ENCODE data around the gene STK33.
"Not testable (repeated sequence)": the region's sequence is repeated elsewhere in the genome, so short reads cannot be mapped to it uniquely, and the experiment has no call there.

STK33 gene

DNA sequence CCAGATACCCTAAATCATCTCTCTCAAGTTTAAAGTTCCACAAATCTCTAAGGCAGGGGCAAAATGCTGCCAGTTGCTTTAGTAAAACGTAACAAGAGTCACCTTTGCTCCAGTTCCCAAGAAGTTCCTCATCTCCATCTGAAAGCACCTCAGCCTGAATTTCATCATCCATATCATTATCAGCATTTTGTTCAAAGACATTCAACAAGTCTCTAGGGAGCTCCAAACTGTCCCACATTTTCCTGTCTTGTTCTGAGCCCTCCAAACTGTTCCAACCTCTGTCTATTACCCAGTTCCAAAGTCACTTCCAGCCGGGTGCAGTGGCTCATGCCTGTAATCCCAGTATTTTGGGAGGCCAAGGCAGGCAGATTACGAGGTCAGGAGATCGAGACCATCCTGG, 126.7 kb downstream of the STK33 start:
- H3K36me3 ChIP-seq (ENCODE audit: control insufficient read depth, insufficient read depth, low read length); H3K4me3 ChIP-seq (ENCODE audit: insufficient read depth, low read depth, low read length, poor library complexity, severe bottlenecking); H3K4me1 ChIP-seq (ENCODE audit: control insufficient read depth, insufficient read depth, low read length, poor library complexity, severe bottlenecking); H3K9me3 ChIP-seq (ENCODE audit: control insufficient read depth, low read length); DNase-seq; H3K27me3 ChIP-seq (replicated peaks; ENCODE audit: control insufficient read depth, insufficient read depth, low read length, poor library complexity, severe bottlenecking); H3K27ac ChIP-seq (ENCODE audit: insufficient read depth, low read length, poor library complexity, severe bottlenecking): not testable (repeated sequence)

- not testable (repeated sequence) for H3K4me3 ChIP-seq (ENCODE audit: insufficient read depth, low read depth, low read length, poor library complexity, severe bottlenecking); H3K27ac ChIP-seq (ENCODE audit: insufficient read depth, low read length, poor library complexity, severe bottlenecking); H3K36me3 ChIP-seq (ENCODE audit: control insufficient read depth, insufficient read depth, low read length); H3K27me3 ChIP-seq (replicated peaks; ENCODE audit: control insufficient read depth, insufficient read depth, low read length, poor library complexity, severe bottlenecking); DNase-seq; H3K9me3 ChIP-seq (ENCODE audit: control insufficient read depth, low read length); H3K4me1 ChIP-seq (ENCODE audit: control insufficient read depth, insufficient read depth, low read length, poor library complexity, severe bottlenecking)
Observed at GRCh38 chr11:8466884-8467283, 127.1 kb downstream of the STK33 start.

DNA sequence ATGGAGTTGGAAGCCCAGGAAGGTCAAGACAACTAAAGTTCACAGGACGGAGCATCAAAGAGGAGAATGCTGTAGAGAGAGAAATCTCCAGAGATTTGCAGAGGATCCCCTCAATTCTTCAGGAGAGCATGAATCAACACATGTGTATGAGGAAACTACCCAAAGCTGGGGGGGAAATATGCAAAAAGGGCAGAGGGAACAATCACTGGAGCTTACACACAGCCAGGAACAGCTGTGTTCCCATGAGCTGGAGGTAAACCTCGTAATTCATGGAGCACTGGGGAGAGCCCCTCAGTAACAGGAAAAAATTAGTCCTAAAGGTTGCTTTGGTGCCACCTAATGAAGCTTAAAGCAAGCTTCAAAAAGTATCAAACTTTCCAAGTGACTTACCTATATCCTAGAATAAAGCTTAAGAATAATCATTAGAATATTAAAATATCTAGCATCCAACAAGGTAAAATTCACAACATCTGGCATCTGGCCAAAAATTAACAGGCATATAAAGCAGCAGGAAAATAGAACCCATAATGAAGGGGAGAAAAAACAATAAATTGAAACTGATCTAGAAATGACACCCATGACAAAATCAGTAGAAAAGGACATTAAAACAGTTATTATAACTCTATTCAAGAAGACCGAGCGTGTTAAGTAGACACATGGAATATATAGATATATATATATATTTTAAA, 134.2 kb downstream of the STK33 start:
- no peak for DNase-seq
- no peaks in the 10 kb centered on the region for H3K9me3 ChIP-seq (ENCODE audit: control insufficient read depth, low read length)
- no peaks in the 10 kb centered on the region for H3K36me3 ChIP-seq (ENCODE audit: control insufficient read depth, insufficient read depth, low read length)
- H3K27ac ChIP-seq (ENCODE audit: insufficient read depth, low read length, poor library complexity, severe bottlenecking) = no peak overlapping the region
- no peaks in the 10 kb centered on the region for H3K4me1 ChIP-seq (ENCODE audit: control insufficient read depth, insufficient read depth, low read length, poor library complexity, severe bottlenecking)
- no peaks in the 10 kb centered on the region for H3K27me3 ChIP-seq (replicated peaks; ENCODE audit: control insufficient read depth, insufficient read depth, low read length, poor library complexity, severe bottlenecking)
- no peak overlapping the region for H3K4me3 ChIP-seq (ENCODE audit: insufficient read depth, low read depth, low read length, poor library complexity, severe bottlenecking)

DNA sequence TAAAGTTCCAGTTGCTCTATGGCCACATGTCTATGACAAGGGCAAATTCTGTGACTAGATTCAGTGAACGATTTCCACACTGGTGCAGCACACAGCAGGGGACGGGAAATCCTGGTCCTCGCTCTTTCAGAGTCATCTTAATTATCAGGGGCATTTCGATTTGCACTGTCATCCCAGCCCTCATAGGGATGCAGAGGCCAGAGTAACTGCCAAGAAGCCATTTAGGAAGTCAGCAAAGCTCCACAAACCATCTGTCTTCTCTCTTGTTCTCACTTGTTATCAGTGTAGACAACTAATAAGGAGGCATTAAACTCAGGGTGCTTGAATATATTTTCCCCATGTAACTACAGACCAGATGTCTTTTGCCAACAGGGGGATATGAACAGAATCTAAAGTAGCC, 151.7 kb downstream of the STK33 start:
- Histone ChIP-seq H3K4me1 (ENCODE audit: control insufficient read depth, insufficient read depth, low read length, poor library complexity, severe bottlenecking) (no peaks in the 10 kb centered on the region), H3K36me3 (ENCODE audit: control insufficient read depth, insufficient read depth, low read length) (no peaks in the 10 kb centered on the region), H3K27ac (ENCODE audit: insufficient read depth, low read length, poor library complexity, severe bottlenecking) (no peak overlapping the region), H3K9me3 (ENCODE audit: control insufficient read depth, low read length) (no peaks in the 10 kb centered on the region), H3K4me3 (ENCODE audit: insufficient read depth, low read depth, low read length, poor library complexity, severe bottlenecking) (no peak overlapping the region), H3K27me3 (replicated peaks; ENCODE audit: control insufficient read depth, insufficient read depth, low read length, poor library complexity, severe bottlenecking) (no peaks in the 10 kb centered on the region)
- DNase-seq = no peak

GRCh38 chr11:8440649-8441048, 153.4 kb downstream of the STK33 start:
- no peaks in the 10 kb centered on the region for H3K36me3 ChIP-seq (ENCODE audit: control insufficient read depth, insufficient read depth, low read length)
- DNase-seq = no peak

DNA sequence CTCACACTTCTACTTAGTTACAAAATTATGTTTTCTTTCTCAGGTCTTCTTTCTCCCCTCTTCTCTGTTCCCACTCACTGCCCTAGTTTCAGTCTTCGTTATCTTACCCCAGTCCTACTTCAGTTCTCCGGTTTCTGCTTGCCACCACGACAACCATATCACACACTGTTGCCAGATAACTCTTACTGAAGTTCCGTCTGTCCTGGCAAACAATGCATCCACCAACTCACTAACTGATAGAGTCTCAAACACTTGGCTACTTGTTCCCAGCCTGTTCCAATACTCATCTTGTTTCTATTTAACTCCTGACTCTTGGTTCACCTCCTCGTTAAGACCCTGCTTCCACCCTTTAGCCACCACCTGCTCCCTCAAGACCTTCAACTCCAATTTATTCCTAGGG, 164.5 kb downstream of the STK33 start:
- no peak overlapping the region for H3K27ac ChIP-seq (ENCODE audit: insufficient read depth, low read length, poor library complexity, severe bottlenecking)
- H3K4me1 ChIP-seq (ENCODE audit: control insufficient read depth, insufficient read depth, low read length, poor library complexity, severe bottlenecking) = no peaks in the 10 kb centered on the region
- H3K9me3 ChIP-seq (ENCODE audit: control insufficient read depth, low read length) = no peaks in the 10 kb centered on the region
- H3K4me3 ChIP-seq (ENCODE audit: insufficient read depth, low read depth, low read length, poor library complexity, severe bottlenecking) = no peak overlapping the region
- DNase-seq = no peak
- H3K36me3 ChIP-seq (ENCODE audit: control insufficient read depth, insufficient read depth, low read length) = no peaks in the 10 kb centered on the region
- H3K27me3 ChIP-seq (replicated peaks; ENCODE audit: control insufficient read depth, insufficient read depth, low read length, poor library complexity, severe bottlenecking) = no peaks in the 10 kb centered on the region

More at GRCh38 chr11:8440649-8441048, 153.4 kb downstream of the STK33 start:
- no peaks in the 10 kb centered on the region for H3K27me3 ChIP-seq (replicated peaks; ENCODE audit: control insufficient read depth, insufficient read depth, low read length, poor library complexity, severe bottlenecking)
- no peaks in the 10 kb centered on the region for H3K9me3 ChIP-seq (ENCODE audit: control insufficient read depth, low read length)
- H3K4me3 ChIP-seq (ENCODE audit: insufficient read depth, low read depth, low read length, poor library complexity, severe bottlenecking) = no peak overlapping the region
- no peak overlapping the region for H3K27ac ChIP-seq (ENCODE audit: insufficient read depth, low read length, poor library complexity, severe bottlenecking)
- no peaks in the 10 kb centered on the region for H3K4me1 ChIP-seq (ENCODE audit: control insufficient read depth, insufficient read depth, low read length, poor library complexity, severe bottlenecking)

GRCh38 chr11:8426076-8426475, 168.0 kb downstream of the STK33 start:
- H3K9me3 ChIP-seq (ENCODE audit: control insufficient read depth, low read length) = no peaks in the 10 kb centered on the region
- no peak overlapping the region for H3K4me3 ChIP-seq (ENCODE audit: insufficient read depth, low read depth, low read length, poor library complexity, severe bottlenecking)
- H3K27ac ChIP-seq (ENCODE audit: insufficient read depth, low read length, poor library complexity, severe bottlenecking) = no peak overlapping the region
- no peaks in the 10 kb centered on the region for H3K36me3 ChIP-seq (ENCODE audit: control insufficient read depth, insufficient read depth, low read length)
- no peak for DNase-seq
- no peaks in the 10 kb centered on the region for H3K4me1 ChIP-seq (ENCODE audit: control insufficient read depth, insufficient read depth, low read length, poor library complexity, severe bottlenecking)
- no peaks in the 10 kb centered on the region for H3K27me3 ChIP-seq (replicated peaks; ENCODE audit: control insufficient read depth, insufficient read depth, low read length, poor library complexity, severe bottlenecking)

DNA sequence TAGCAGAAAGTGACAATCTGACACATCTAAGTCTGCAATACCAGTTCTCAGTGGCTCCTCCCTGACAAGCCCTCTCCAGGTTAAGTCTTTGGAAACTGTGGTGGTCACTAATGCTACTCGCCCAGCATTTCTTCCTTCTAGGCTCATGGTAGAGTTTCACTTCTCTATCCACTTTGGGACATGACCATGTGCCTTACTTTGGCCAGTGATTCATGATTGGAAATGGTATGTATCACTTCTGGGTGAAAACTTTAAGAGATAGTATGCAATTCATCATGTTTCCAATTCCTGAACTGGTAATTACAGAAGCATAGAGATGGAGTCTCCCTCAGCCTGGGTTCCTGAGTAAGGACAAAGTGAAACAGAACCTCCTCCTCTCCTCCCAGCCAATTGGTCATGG, 178.8 kb downstream of the STK33 start:
- H3K27me3 ChIP-seq (replicated peaks; ENCODE audit: control insufficient read depth, insufficient read depth, low read length, poor library complexity, severe bottlenecking) = no peaks in the 10 kb centered on the region
- no peak overlapping the region for H3K27ac ChIP-seq (ENCODE audit: insufficient read depth, low read length, poor library complexity, severe bottlenecking)
- H3K4me1 ChIP-seq (ENCODE audit: control insufficient read depth, insufficient read depth, low read length, poor library complexity, severe bottlenecking) = no peaks in the 10 kb centered on the region
- no peaks in the 10 kb centered on the region for H3K36me3 ChIP-seq (ENCODE audit: control insufficient read depth, insufficient read depth, low read length)
- H3K9me3 ChIP-seq (ENCODE audit: control insufficient read depth, low read length) = no peaks in the 10 kb centered on the region
- DNase-seq = no peak
- no peak overlapping the region for H3K4me3 ChIP-seq (ENCODE audit: insufficient read depth, low read depth, low read length, poor library complexity, severe bottlenecking)

DNA sequence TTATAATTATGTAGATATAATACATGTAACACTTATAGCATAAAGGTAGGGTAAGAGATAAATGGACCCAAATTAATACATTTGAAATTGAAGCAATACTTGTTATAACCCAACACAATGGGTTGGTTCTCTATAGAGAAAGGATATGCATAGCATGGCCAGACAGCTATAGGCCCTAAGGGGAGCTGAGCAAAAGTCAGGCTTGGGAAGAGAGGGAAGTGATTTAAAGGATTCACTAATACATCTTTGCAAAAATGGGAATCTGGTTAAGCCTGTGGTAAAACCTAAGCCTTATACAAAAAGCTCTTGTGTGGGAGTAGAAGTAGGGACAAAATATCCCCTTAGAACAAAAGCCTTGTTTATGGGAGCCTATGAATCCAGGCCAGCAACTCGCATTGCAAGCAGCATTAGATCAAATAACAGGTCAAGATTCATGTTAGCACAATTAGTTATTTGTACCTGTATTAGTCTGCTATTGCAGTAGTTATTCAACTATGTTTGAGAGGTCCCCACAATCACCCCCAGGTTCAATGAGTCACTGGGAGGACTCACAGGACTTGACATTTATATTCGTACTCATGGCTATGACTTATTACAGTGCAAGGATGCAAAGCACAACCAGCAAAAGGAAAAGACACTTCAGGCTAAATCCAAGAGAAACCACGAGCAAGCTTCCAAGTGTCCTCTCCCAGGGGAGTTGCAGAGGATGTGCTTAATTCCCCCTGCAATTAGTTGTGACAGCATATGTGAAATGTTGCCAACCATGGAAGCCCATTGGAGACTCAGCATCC, 185.7 kb downstream of the STK33 start:
- Histone ChIP-seq H3K9me3 (ENCODE audit: control insufficient read depth, low read length) (no peaks in the 10 kb centered on the region), H3K27ac (ENCODE audit: insufficient read depth, low read length, poor library complexity, severe bottlenecking) (no peak overlapping the region), H3K4me3 (ENCODE audit: insufficient read depth, low read depth, low read length, poor library complexity, severe bottlenecking) (no peak overlapping the region), H3K36me3 (ENCODE audit: control insufficient read depth, insufficient read depth, low read length) (no peaks in the 10 kb centered on the region), H3K4me1 (ENCODE audit: control insufficient read depth, insufficient read depth, low read length, poor library complexity, severe bottlenecking) (no peaks in the 10 kb centered on the region), H3K27me3 (replicated peaks; ENCODE audit: control insufficient read depth, insufficient read depth, low read length, poor library complexity, severe bottlenecking) (no peaks in the 10 kb centered on the region)
- DNase-seq = no peak

GRCh38 chr11:8403310-8403709, 190.7 kb downstream of the STK33 start:
- Histone ChIP-seq H3K36me3 (ENCODE audit: control insufficient read depth, insufficient read depth, low read length) (no peaks in the 10 kb centered on the region), H3K27me3 (replicated peaks; ENCODE audit: control insufficient read depth, insufficient read depth, low read length, poor library complexity, severe bottlenecking) (no peaks in the 10 kb centered on the region), H3K27ac (ENCODE audit: insufficient read depth, low read length, poor library complexity, severe bottlenecking) (no peak overlapping the region), H3K4me3 (ENCODE audit: insufficient read depth, low read depth, low read length, poor library complexity, severe bottlenecking) (no peak overlapping the region), H3K4me1 (ENCODE audit: control insufficient read depth, insufficient read depth, low read length, poor library complexity, severe bottlenecking) (no peaks in the 10 kb centered on the region), H3K9me3 (ENCODE audit: control insufficient read depth, low read length) (no peaks in the 10 kb centered on the region)
- DNase-seq = no peak
